Stimulated activated CD8-positive, alpha-beta memory T cell treated with anti-CD3 and anti-CD28 coated beads, Interleukin-7, amount 100 ng/mL, for 48 hours (primary cell): ENCODE measurements around the gene GOLGA6A.
"Not testable (repeated sequence)": the region's sequence is repeated elsewhere in the genome, so short reads cannot be mapped to it uniquely, and the experiment has no call there.

Experiments
- DNase-seq, 2 donors: peaks; one replicate each; pipeline ENCODE4 v3.0.0-alpha.2; 2020; ENCODE audit warnings: low read depth in 1 of 2; ENCODE audit errors: extremely low read depth in 1 of 2

Gene GOLGA6A

DNA sequence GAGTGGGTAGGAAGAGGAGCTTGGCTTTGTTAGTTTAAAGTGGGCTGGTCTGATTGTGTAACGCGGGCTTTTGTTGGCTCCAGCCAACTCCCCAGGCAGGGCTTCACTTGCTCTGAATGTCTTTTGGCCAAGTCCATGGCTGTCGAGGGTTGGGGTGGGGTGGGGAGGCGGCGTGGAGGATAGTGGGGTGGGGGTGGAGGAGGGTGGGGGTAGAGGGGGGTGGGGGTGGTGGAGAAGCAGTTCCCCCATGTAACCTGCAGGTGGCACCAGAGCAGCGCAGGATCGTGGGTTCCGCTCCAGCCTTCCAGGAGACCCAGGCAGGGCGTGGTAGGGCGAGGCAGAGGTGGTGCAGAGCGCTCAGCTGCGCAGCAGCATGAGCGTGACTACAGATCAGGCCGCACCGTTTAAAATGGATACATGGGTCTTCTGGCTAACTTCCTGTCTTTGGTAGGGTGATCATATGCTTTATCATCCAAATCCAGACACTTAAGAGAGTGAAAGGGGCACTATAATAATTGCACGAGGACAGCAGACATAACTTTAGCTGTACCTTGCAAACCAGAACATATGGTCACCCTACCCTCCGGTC lies 28.3 kb downstream of the GOLGA6A start:
- DNase-seq: peak; percentile 44 to 66

DNA sequence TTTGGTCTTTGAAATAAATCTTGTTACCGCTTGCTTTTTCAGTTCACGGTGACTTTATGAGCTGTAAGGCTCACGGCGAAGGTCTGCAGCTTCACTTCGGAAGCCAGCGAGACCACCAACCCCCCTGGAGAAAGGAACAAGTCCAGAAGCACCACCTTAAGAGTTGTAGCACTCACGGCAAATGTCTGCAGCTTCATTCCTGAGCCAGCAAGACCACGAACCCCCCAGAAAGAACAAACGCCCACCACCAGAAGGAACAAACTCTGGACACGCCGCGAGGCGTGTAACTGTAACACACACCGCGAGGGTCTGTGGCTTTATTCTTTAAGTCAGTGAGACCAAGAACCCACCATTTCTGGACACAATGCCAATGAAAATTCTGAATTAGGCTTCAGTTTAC lies 28.8 kb downstream of the GOLGA6A start:
- DNase-seq: no peak

DNA sequence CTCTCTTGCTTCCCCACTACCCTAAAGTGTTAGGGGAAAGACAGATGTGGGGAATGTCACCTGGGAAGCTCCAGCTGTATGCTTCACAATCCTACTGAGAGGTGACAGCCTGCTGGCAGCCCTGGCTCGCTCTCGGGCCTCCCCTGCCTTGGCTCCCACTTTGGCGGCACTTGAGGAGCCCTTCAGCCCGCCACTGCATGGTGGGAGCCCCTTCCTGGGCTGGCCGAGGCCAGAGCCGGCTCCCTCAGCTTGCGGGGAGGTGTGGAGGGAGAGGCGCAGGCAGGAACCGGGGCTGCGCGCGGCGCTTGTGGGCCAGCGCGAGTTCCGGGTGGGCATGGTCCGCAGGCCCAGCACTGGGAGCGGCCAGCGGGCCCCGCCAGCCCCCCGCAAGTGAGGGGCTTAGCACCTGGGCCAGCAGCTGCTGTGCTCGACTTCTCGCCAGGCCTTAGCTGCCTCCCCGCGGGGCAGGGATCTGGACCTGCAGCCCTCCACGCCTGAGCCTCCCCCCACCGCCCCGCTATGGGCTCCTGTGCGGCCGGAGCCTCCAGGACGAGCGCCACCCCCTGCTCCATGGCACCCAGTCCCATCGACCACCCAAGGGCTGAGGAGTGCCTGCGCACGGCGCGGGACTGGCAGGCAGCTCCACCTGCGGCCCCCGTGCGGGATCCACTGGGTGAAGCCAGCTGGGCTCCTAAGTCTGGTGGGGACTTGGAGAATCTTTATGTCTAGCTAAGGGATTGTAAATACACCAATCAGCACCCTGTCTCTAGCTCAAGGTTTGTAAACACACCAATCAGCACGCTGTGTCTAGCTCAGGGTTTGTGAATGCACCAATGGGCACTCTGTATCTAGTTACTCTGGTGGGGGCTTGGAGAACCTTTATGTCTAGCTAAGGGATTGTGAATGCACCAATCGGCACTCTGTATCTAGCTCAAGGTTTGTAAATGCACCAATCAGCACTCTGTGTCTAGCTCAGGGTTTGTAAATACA lies 29.8 kb downstream of the GOLGA6A start:
- not testable (repeated sequence) for DNase-seq

DNA sequence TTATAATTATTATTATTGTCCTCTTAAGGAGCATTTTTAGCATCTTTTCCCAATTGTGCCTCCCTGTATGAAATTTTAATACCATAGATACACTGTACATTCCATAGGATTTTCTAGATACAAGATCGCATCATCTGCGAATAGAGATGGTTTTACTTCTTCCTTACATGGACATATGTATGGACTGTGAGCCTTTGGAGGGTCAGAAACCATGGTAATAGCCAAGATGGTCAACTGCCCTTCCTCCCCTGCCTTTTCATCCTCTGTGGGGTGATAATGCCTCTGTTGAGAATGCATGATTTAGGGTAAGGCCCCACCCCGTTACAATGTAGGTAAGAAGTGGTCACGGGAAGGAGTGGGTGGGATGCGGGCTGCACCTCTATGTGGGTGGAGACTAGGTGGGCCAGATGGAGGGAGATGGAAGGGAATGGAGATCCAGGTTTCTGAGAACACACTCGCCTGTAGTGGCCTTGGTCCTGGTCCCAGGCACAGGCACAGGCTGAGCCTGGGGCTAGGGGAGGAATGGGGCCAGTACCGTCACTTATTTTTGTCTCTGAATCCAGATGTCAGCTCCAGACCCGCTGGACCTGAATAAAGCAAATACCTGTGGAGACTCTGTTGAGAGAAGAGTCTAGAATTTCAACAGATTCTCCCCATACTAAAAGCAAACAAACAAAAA lies 31.7 kb downstream of the GOLGA6A start:
- no peak for DNase-seq

DNA sequence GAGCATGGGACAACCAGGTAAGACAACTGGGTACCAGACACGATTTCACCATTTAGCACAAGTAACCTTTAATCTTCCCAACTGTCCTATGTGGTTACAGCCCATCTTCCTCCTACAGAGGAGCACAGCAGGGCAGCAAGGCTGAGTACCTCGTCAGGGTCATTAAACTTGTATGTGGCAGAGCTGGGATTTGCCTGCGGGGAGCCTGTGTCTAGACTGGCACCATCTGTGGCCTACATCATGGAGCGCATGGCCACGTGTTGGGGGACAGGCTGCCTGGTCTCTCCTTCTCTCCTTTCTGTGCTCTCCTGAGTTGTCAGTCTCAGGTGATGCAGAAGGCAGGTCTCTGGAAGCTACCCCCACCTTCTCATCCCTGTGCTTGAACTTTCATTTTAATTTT lies 32.2 kb downstream of the GOLGA6A start:
- DNase-seq: no peak

DNA sequence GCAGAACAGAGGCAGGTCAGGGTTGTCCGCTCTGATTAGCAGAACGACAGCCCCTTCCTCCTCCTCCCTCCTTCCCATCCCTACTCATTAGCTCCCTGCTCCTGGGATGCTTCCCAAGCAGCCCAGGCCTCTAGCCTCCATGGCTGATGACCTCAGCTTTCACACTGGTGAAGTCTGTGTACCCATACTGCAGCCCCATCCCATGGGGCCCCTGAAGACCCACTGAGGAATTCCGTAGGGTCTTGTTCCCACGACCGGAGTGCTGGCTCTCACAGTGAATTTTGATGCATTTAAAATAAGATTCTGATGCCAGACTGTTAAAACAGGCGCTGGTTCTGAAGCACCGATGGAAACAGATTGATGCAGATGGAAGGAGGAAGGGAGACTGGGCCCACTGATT lies 36.1 kb downstream of the GOLGA6A start:
- DNase-seq: no peak

DNA sequence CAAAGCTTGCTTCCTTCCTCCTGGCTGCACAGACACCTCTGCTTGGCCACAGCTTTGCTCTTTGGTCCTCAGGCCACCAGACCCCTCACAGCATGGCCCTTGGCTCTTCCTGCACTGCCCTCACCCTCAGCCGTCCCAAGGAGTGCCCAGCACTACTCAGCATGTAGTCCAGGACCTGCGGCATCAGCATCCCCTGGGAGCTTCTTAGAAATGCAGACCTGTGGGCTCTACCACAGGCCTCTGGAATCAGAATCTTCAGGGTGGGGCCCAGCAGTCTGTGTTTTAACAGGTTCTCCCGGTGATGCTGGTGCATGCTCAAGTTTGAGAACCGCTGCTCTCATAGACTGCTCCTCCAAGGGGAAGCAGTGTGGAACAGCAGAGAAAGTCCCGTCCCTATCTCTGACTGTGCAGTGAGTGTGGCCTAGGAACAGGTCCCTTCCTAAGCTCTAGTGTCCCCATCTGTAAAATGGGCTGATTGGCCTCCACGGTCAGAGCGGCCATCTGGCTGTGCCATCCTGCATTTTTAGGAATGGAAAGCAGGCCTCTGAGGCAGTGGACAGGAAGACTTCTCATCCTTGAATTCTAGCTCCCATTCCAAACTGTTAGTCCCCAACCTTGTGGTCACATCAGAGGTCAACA lies 36.6 kb downstream of the GOLGA6A start:
- no peak for DNase-seq

DNA sequence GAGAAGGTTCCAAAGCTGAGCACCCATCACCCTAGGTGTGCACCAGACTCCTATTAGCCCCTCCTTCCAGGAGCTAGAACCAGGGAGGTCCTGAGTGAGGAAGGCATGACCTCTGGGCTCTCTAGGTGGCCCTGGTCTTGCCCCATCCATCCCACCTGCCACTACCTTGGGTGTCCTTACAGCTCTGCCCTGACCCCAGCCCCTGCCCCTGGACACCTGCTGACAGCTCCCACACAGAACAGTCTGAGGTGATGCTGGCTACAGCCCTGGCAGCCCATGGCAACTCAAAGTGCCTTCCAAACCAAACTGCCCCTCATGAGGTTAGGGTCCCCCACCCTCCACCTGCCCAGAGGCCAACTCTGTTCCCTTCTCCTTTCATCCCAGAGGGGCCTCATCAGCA lies 37.2 kb downstream of the GOLGA6A start:
- no peak for DNase-seq

DNA sequence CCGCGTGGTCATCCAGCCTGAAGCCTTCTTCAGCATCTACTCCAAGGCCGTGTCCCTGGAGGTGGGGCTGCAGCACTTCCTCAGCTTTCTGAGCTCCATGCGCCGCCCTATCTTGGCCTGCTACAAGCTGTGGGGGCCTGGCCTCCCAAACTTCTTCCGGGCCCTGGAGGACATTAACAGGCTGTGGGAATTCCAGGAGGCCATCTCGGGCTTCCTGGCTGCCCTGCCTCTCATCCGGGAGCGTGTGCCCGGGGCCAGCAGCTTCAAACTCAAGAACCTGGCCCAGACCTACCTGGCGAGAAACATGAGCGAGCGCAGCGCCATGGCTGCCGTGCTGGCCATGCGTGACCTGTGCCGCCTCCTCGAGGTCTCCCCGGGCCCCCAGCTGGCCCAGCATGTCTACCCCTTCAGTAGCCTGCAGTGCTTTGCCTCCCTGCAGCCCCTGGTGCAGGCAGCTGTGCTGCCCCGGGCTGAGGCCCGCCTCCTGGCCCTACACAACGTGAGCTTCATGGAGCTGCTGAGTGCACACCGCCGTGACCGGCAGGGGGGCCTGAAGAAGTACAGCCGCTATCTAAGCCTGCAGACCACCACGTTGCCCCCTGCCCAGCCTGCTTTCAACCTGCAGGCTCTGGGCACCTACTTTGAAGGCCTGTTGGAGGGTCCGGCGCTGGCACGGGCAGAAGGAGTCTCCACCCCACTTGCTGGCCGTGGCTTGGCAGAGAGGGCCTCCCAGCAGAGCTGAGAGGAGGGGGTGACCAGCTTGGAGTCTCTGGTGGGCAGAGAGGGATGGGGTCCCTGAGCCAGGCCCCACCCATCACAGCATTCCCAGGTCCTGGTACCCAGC lies 37.9 kb downstream of the GOLGA6A start:
- no peak for DNase-seq

DNA sequence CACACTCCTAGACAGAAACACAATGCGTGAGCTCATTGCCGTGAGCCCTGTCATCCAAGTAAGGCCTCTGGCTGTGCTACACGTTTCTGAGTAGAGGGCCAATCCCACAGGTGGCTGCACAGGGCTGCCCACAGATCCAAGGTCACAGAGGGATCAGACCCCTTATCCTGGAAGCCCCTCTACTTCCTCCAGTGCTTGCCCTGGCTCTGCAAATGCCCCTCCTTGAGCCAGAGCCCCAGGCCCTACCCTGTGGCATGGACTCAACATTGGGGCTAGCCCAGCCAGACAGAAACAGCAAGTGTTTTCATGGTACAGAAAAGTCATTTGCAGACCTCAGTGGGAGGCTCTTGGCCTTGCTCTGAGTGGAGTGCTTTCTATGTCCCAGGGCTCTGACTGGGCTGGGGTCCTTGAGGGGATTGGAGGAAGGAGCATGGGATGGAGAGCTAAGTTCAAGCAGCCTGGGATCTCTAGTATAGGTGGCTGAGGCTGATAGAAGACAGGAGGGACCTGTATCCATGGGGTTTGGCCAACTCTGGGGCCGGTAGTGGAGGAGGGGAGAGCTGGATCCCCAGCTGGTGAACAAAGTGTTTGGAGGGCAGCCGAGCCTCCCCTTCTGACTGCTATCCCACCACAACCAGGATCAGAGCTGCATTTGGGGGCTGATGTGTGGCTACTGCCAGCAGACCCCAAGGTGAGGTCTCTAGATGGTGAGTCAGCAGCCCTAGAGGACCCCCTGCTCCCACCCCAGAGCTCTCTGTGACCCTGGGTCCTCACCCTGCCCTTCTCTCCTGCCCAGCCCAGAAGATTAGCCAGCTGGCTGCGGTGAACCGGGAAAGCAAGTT lies 38.7 kb downstream of the GOLGA6A start:
- no peak for DNase-seq

DNA sequence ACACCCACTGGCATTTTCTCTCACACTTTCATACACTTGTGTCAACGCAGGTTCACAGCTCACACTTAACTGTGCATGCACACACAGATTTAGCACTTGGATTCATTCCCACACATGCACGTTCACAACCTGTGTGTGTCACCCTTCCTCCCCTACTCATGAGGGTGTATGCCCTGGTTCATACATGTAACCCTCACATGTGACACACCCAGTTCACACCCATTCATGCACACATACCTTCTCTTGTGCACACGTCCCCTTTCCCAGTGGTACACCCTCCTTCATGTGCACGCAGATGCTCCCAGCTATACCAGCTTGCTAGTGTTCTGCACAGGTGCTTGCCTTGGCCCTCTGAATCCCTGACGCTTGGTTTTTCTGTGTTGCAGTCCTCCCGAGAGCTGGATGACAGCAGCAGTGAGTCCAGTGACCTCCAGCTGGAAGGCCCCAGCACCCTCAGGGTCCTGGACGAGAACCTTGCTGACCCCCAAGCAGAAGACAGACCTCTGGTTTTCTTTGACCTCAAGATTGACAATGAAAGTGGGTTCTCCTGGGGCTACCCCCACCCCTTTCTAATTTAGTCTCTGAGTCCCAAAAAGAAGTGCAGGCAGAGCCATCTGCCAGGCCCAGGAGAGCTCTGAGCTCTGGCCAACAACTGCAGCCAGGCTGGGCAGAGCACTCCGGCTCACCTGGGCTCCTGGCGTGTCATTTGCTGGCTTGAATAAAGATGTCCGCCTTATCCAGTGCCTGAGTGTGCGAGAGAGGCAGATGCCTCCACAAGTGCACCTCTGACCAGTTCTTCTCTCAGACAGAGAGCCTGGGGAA lies 39.5 kb downstream of the GOLGA6A start:
- DNase-seq: no peak

DNA sequence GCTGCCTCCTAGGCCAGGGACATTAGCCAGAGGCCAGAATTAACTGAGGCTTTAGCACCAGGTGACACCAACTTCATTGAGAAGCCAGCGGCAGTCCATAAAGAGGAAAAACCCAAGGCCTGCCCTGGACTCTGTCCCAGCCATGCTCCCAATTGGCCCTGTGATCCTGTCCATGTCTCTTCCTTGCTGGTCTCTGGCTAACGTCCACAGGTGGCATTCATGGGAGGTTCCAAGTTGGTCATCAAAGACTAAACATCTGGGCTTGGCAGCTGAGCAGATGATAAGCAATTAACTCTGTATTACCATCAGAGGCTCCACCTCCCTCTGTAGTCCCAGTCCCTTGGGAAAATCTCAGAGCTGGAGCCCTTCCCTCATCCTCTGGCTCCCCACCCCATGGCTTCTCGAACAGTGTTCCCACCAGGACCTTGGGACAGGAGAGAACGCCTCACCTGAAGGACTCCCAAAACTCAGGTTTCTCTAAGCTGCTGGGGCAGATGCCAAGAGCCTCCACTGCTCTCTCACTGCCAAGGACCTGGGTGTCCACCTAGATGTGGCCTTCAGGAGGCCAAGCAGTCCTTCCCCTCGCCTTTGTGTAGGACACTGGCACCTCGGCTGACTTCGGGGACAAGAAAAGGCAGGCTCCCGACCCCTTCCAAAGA lies 40.4 kb downstream of the GOLGA6A start:
- DNase-seq: no peak

DNA sequence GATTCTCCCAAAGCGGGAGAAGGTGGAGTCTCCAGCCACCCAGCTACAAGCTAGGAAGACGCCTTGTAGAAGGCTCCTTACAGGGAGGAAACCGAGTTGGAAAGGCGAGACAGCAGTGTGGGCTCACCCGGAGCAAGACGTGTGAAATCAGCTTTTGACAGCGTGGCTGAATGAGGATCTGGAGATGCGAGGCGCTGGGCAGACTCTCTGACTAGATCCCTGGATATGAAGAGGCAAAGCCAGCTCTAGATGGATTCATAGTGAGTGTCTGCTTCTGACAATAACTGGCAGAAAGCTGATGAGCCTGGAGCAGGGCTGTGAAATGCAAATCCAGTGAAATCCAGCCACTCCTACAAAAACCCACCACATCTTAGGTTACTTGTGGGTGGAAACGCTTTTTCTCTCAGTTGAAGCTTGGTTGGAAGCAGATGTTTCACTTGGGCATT lies 41.0 kb downstream of the GOLGA6A start:
- no peak for DNase-seq

DNA sequence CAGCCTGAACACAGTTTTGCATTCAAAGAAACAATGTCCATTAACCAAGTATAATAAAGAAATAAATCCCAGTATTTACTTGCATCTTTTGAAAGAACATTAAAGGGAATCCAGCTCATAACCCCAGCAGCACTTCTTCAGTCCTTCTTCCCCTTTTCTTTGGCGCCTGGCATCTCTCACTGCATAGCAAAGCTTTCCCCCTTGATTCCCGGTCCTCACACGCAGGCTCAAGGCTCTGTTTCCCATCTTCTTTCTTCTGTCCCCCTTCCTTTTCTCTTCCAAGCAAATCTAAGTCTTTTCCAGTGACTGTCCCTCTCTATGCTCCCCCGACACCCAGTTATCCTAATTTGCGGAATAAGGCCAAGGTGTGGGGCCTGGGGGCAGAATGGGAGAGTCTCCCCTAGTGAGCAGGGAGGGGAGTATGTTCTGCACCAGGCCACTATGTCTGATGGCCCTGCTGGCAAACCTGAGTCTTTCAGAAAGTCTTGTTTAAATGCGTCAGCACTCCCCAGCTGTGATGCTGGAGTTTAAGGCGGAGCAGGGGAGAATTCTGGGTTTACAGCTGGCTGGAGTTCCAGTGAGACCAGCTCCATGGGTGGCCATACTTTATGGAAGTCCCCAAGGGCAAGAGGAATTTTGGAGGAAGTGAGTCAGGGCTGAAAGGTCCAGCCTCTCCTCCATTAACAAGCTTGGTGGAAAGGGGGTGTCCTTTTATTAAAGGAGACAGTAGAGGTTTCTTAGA lies 42.1 kb downstream of the GOLGA6A start:
- DNase-seq: no peak

DNA sequence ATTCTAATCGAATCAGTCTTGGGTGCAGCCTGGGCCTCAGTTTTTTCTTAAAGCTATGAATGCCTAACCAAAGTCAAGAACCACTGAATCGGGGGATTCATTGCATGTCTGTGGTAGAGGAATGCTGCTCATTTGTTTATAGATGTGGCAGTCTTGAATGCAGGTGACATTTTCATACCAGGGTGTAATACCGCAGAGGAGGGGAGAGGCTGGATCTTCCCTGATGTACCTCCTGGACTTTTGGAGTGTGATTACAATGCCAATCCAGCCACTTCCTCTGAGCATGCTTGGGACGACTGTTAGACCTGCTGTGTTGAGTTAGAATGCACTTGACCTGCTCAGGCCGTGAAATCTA lies 42.7 kb downstream of the GOLGA6A start:
- no peak for DNase-seq

DNA sequence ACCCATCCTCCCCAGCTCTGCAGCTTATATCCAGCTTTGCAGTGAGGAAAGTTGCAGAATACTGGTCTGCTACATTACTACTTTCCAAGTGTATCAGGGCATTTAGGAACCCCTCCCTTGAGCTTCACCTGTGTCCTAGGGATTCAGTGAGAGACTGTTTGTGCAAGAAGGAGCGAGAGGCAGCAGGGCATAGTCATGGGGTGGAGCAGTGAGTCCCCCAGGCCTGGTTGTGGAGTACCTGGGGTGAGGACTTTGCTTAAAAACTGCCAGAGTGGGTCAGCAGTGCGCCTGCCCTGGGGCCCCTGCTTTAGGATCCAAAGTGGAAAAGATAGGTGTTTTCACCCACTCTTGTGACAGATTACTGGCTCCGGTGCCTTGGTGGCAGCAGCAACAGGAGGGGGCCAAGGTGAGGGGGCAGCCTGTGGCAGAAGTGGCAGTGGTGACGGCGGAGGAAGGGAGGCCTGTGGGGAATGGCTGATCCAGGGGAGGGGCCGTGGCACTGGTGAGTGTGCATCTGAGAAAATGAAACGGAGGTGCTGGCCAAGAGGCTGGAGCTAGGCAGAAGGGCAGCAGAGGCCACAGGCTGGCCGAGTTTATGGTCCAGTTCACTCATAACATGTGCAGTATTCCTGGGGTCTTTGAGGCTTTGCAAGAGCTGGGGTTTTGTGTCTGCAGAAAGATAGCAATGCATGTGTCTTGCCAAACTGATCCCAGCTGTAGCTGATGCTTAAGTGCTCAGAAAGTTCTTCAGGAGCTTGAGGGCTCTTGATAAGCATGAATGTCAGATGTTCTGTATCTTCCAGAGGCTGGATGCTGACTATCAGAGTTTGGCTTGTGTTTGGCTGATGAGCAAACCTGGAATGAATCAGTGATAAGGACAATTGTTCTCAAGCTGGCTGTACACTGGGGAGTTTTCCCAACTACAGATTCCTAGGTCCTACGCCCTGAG lies 43.4 kb downstream of the GOLGA6A start:
- DNase-seq: no peak
